ENCODE results near the gene NUBPL.
"Not testable (repeated sequence)": the region's sequence is repeated elsewhere in the genome, so short reads cannot be mapped to it uniquely, and the experiment has no call there.

Gene NUBPL

GRCh38 chr14:31746326-31746725 lies 185.1 kb downstream of the NUBPL start:
- DNase-seq: no peak

GRCh38 chr14:31749275-31749674 lies 188.1 kb downstream of the NUBPL start:
- no peak for DNase-seq

GRCh38 chr14:31751047-31751446 lies 189.8 kb downstream of the NUBPL start:
- DNase-seq: not testable (repeated sequence)

GRCh38 chr14:31752867-31753661 lies 191.9 kb downstream of the NUBPL start:
- DNase-seq: peak in 1 of 5 experiments; percentile 41

- no peak for DNase-seq
Measured at GRCh38 chr14:31758941-31759340, 197.7 kb downstream of the NUBPL start.

- no peak for DNase-seq
Measured at GRCh38 chr14:31760277-31760676, 199.1 kb downstream of the NUBPL start.

- no peak for DNase-seq
Measured at GRCh38 chr14:31761325-31761724, 200.1 kb downstream of the NUBPL start.

GRCh38 chr14:31763041-31763440 lies 201.8 kb downstream of the NUBPL start:
- DNase-seq: no peak

GRCh38 chr14:31766315-31766892 lies 205.2 kb downstream of the NUBPL start:
- no peak for DNase-seq

GRCh38 chr14:31768355-31768754 lies 207.2 kb downstream of the NUBPL start:
- DNase-seq: no peak

- DNase-seq: no peak
Measured at GRCh38 chr14:31770271-31770670, 209.1 kb downstream of the NUBPL start.

- DNase-seq: no peak
Measured at GRCh38 chr14:31774567-31774966, 213.4 kb downstream of the NUBPL start.

- no peak for DNase-seq
Measured at GRCh38 chr14:31777312-31777711, 216.1 kb downstream of the NUBPL start.

GRCh38 chr14:31781578-31781977 lies 220.4 kb downstream of the NUBPL start:
- no peak for DNase-seq

GRCh38 chr14:31785574-31785973 lies 224.4 kb downstream of the NUBPL start:
- DNase-seq: no peak

GRCh38 chr14:31787377-31787776 lies 226.2 kb downstream of the NUBPL start:
- DNase-seq: no peak

- DNase-seq: no peak
Measured at GRCh38 chr14:31788340-31788739, 227.1 kb downstream of the NUBPL start.

- no peak for DNase-seq
Measured at GRCh38 chr14:31792726-31793125, 231.5 kb downstream of the NUBPL start.

GRCh38 chr14:31797946-31798345 lies 236.7 kb downstream of the NUBPL start:
- DNase-seq: not testable (repeated sequence)

GRCh38 chr14:31802838-31803237 lies 241.6 kb downstream of the NUBPL start:
- DNase-seq: no peak

GRCh38 chr14:31806249-31806648 lies 245.0 kb downstream of the NUBPL start:
- DNase-seq: no peak

- not testable (repeated sequence) for DNase-seq
Measured at GRCh38 chr14:31811693-31812628, 250.8 kb downstream of the NUBPL start.

All from T-helper 2 cell (primary cell).